NCI-H1048 (cell line): Measurements from ENCODE around the gene MYL10.

ENCODE experiments used
- DNase-seq: peaks from one replicate; lab custom pipeline; 2025; lab: John Stamatoyannopoulos, UW

The MYL10 gene

GRCh38 chr7:101565601-101566209 is 63.4 kb downstream of the MYL10 start:
- no peak for DNase-seq

DNA sequence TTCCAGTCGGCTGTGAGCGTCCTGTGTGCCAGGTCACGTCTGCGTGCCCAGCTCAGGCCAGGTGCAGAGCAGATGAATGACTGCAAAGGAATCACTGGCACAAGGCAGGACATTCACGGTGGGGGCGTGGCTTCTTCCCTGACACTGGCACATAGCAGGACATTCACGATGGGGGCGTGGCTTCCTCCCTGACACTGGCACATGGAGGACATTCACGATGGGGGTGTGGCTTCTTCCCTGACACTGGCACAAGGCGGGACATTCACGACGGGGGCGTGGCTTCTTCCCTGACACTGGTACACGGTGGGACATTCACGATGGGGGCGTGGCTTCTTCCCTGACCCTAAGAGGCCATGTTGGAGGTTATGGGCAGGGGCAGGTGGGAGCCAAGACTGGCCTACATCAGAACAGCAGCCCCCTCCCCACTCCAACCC is 64.3 kb downstream of the MYL10 start:
- peak; percentile 70 for DNase-seq

DNA sequence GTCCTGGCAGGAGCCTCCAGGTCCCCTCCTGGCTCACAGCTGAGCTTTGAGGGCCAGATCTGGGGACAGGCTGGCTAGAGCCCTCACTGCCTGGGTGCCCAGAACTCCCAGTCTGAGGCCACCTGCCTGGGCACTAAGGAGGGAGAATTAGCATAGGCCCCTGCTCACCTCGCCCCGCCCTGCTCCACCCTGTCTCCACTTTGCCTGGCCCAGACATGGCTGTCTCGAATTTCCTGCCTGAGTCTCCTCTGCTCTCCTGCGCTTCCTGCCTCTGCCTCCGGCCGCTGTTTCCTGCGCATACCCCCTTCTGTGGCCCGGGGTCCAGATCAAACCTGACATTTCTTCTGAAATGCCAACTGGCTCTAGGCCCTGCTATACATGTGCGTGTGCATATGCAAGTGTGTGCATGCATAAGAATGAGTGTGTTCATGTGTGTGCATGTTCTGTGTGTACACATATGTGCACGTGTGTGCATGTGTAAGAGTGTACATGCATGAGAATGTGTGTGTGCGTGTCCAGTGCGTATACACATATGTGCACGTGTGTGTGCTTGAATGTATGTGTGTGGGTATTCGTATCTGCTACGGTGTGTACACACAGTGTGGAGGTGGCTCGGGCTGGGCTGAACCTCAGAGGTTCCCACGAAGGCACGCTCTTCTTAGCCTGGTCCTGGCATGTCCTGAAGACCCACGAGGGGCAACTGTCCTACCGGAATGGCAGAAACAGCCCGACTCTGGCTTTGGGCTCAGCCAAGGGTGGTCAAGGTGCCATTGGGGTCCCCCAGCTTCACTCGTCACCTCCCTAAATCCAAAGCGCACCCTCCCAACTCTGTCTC is 64.9 kb downstream of the MYL10 start:
- DNase-seq: no peak
